ENCODE measurements around the gene FAM83F.

Gene FAM83F

DNA sequence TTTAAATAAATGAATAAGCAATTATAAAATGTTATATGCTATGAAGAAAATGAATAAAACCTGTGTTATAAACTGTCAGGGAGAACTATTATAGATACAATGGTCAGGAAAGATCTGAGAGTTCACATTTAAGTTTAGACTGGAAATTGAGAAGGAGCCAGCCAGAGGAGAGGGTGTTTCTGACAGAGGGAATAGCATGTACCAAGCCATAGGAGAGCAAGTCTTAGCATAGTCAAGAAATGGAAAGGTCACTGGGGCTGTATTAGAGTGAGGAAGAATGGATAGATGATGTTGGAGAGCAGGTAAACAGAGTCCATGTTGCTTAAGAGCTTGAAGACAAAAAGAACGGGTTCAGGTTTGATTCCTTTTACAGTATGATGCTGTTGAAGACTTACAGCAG, 87.4 kb downstream of the FAM83F start:
- no peak for DNase-seq (ENCODE audit: extremely low spot score)
- ChIA-PET POLR2A (no interaction called here), CTCF (no interaction called here)
- TF ChIP-seq NFRKB (IDR thresholded peaks at IDR 0.05) (no peak), TARDBP (IDR thresholded peaks at IDR 0.05) (no peak), ELF4 (IDR thresholded peaks at IDR 0.05) (no peak), FOXK2 (IDR thresholded peaks at IDR 0.05) (no peak), FOXA1 (IDR thresholded peaks at IDR 0.05) (no peak), L3MBTL2 (conservative IDR thresholded peaks at IDR 0.05) (no peak), FOXM1 (IDR thresholded peaks at IDR 0.05; ENCODE audit: borderline replicate concordance) (no peak), ZNF384 (IDR thresholded peaks at IDR 0.05) (no peak), ARNT (IDR thresholded peaks at IDR 0.05) (no peak), CTBP1 (IDR thresholded peaks at IDR 0.05; ENCODE audit: borderline replicate concordance) (no peak), HDGF (IDR thresholded peaks at IDR 0.05; ENCODE audit: borderline replicate concordance) (no peak), SUZ12 (IDR thresholded peaks at IDR 0.05) (no peak), LEF1 (IDR thresholded peaks at IDR 0.05; ENCODE audit: borderline replicate concordance) (no peak), BHLHE40 (IDR thresholded peaks at IDR 0.05; ENCODE audit: borderline replicate concordance) (no peak), SP1 (IDR thresholded peaks at IDR 0.05) (no peak)
- TF ChIP-seq, protein P1, sequence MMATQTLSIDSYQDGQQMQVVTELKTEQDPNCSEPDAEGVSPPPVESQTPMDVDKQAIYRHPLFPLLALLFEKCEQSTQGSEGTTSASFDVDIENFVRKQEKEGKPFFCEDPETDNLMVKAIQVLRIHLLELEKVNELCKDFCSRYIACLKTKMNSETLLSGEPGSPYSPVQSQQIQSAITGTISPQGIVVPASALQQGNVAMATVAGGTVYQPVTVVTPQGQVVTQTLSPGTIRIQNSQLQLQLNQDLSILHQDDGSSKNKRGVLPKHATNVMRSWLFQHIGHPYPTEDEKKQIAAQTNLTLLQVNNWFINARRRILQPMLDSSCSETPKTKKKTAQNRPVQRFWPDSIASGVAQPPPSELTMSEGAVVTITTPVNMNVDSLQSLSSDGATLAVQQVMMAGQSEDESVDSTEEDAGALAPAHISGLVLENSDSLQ (IDR thresholded peaks at IDR 0.05) = no peak

DNA sequence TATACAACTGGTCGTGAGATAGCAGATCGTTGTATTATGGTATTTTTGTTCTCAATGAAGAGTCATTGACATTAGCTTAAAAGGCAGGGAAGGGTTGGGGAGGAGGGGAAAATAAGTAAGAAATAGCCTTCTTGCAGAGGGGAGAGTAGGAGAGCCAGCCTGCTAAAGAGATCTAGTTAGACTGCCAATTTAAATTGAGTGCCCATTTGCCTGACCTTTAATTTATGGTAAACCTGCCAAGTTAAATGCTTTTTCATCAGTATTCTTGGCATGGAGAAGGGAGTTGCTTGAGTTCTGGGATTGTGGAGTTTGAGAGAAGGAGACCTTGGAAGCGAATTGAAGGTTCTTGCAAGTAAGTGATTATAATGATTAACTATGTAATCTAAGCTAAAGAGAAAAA, 89.0 kb downstream of the FAM83F start:
- TF ChIP-seq FOXM1 (IDR thresholded peaks at IDR 0.05; ENCODE audit: borderline replicate concordance) (no peak), BHLHE40 (IDR thresholded peaks at IDR 0.05; ENCODE audit: borderline replicate concordance) (no peak), NFRKB (IDR thresholded peaks at IDR 0.05) (no peak), TARDBP (IDR thresholded peaks at IDR 0.05) (no peak), ARNT (IDR thresholded peaks at IDR 0.05) (no peak), CTBP1 (IDR thresholded peaks at IDR 0.05; ENCODE audit: borderline replicate concordance) (no peak)
- POLR2A ChIA-PET = interaction anchor here (0.6 kb wide), 1 partner anchor 40 kb away, joined by 3 read pairs; no protein-coding TSS in a partner anchor
- CTCF ChIA-PET = no interaction called here
- DNase-seq (ENCODE audit: extremely low spot score) = no peak

DNA sequence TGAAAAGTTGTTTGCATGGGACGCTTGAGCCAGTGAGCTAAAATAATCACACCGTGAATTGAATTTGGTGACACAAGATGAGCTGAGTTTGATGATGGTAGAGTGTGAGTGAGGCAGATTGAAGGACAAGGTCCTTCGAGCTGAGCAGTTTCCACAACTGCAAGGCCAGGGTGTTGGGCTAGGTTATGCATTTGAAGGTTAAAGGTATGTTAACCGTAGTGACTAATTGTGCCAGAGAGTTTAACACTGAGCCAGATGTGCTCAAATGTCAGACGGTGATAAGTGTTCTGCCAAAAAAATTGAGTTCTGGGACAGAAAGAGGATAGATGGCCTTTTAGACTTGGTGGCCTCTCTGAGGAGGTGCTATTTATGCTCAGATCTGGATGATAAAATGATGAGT, 89.5 kb downstream of the FAM83F start:
- no peak for DNase-seq (ENCODE audit: extremely low spot score)
- ChIA-PET CTCF (no interaction called here), POLR2A (no interaction called here)
- TF ChIP-seq FOXM1 (IDR thresholded peaks at IDR 0.05; ENCODE audit: borderline replicate concordance) = no peak
- no peak for TF ChIP-seq ARNT (IDR thresholded peaks at IDR 0.05)
- TF ChIP-seq TARDBP (IDR thresholded peaks at IDR 0.05) = no peak
- no peak for TF ChIP-seq HDGF (IDR thresholded peaks at IDR 0.05; ENCODE audit: borderline replicate concordance)
- no peak for TF ChIP-seq NFRKB (IDR thresholded peaks at IDR 0.05)
- TF ChIP-seq L3MBTL2 (conservative IDR thresholded peaks at IDR 0.05) = no peak
- TF ChIP-seq, protein P1 (IDR thresholded peaks at IDR 0.05) = no peak
- TF ChIP-seq FOXK2 (IDR thresholded peaks at IDR 0.05) = no peak
- TF ChIP-seq LEF1 (IDR thresholded peaks at IDR 0.05; ENCODE audit: borderline replicate concordance) = no peak
- TF ChIP-seq CTBP1 (IDR thresholded peaks at IDR 0.05; ENCODE audit: borderline replicate concordance) = no peak
- TF ChIP-seq ELF4 (IDR thresholded peaks at IDR 0.05) = no peak
- no peak for TF ChIP-seq SUZ12 (IDR thresholded peaks at IDR 0.05)
- TF ChIP-seq FOXA1 (IDR thresholded peaks at IDR 0.05) = no peak
- no peak for TF ChIP-seq BHLHE40 (IDR thresholded peaks at IDR 0.05; ENCODE audit: borderline replicate concordance)
- TF ChIP-seq ZNF384 (IDR thresholded peaks at IDR 0.05) = no peak
- no peak for TF ChIP-seq SP1 (IDR thresholded peaks at IDR 0.05)

DNA sequence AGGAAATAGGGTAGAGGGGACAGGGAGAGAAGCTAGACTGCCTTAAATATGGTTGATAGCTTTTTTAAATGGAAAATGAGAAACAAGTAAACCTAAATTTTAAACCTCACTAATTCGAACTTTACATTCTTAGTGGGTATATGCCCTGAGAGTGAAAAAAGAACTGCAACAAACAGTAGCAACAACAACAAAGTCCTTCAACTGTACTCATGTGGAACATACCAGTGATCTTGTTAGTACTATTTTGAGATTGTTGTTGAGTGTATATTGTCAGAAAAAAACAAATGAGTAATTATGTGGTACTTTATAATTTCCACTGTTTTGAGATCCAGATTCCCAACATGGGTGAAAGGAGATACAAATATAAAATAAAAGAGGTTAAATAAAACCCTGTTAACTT, 94.1 kb downstream of the FAM83F start:
- ChIA-PET POLR2A (no interaction called here), CTCF (no interaction called here)
- DNase-seq (ENCODE audit: extremely low spot score) = no peak

More for the DNA sequence above, 94.1 kb downstream of the FAM83F start:
- TF ChIP-seq FOXK2 (IDR thresholded peaks at IDR 0.05) (no peak), BHLHE40 (IDR thresholded peaks at IDR 0.05; ENCODE audit: borderline replicate concordance) (no peak), ARNT (IDR thresholded peaks at IDR 0.05) (no peak), SP1 (IDR thresholded peaks at IDR 0.05) (no peak), NFRKB (IDR thresholded peaks at IDR 0.05) (no peak), FOXM1 (IDR thresholded peaks at IDR 0.05; ENCODE audit: borderline replicate concordance) (no peak), ZNF384 (IDR thresholded peaks at IDR 0.05) (no peak), ELF4 (IDR thresholded peaks at IDR 0.05) (no peak), HDGF (IDR thresholded peaks at IDR 0.05; ENCODE audit: borderline replicate concordance) (no peak), FOXA1 (IDR thresholded peaks at IDR 0.05) (no peak), L3MBTL2 (conservative IDR thresholded peaks at IDR 0.05) (no peak), CTBP1 (IDR thresholded peaks at IDR 0.05; ENCODE audit: borderline replicate concordance) (no peak), TARDBP (IDR thresholded peaks at IDR 0.05) (no peak), LEF1 (IDR thresholded peaks at IDR 0.05; ENCODE audit: borderline replicate concordance) (no peak), SUZ12 (IDR thresholded peaks at IDR 0.05) (no peak)
- TF ChIP-seq, protein P1 (IDR thresholded peaks at IDR 0.05) = no peak
